HG03097 (cell line): Measurements from ENCODE around the gene GALNT10.

ENCODE experiments used
- ATAC-seq: cut with Tn5 transposase; IDR thresholded peaks from one replicate; pipeline ENCODE4 v1.9.1; 2021; ENCODE audit not compliant: unreplicated experiment, low FRiP score

GALNT10 gene

GRCh38 chr5:154461531-154461930 is 271.0 kb downstream of the GALNT10 start:
- ATAC-seq, result no peak

GRCh38 chr5:154464438-154464837 is 273.9 kb downstream of the GALNT10 start:
- ATAC-seq, result no peak

GRCh38 chr5:154465169-154465568 is 274.6 kb downstream of the GALNT10 start:
- ATAC-seq, result no peak

- no peak for ATAC-seq
These were observed 275.6 kb downstream of the GALNT10 start for GRCh38 chr5:154466147-154466546.

GRCh38 chr5:154466671-154467070 is 276.1 kb downstream of the GALNT10 start:
- ATAC-seq, result no peak

- no peak for ATAC-seq
These were observed 277.3 kb downstream of the GALNT10 start for GRCh38 chr5:154467655-154468354.

GRCh38 chr5:154470137-154470536 is 279.6 kb downstream of the GALNT10 start:
- no peak for ATAC-seq
